IMR-90 (cell line): ENCODE results near the gene BNIP5. TPM values are rescaled to one million over a fixed set of nuclear protein-coding genes. Genes with fewer than 3 reads are reported as not detected.
A peak's percentile ranks its signal among the peaks of the same experiment; 100 is the strongest.

Source experiments
- ATAC-seq: fragments of 200-7000 bp; cut with Tn5 transposase; 2 replicates; pipeline ENCODE4 v1.9.1; 2020; ENCODE audit warnings: low read depth, mild to moderate bottlenecking, moderate library complexity
- Bru-seq: library from RNA; stranded (reverse); fragments of 400-500 nt; gene quantifications from one replicate; lab custom pipeline; 2021; lab: Mats Ljungman, UMichigan
- BruChase-seq, 2 experiments: library from RNA; stranded (reverse); fragments of 400-500 nt; gene quantifications; one replicate each; lab custom pipeline; 2021; lab: Mats Ljungman, UMichigan
- BruUV-seq: library from RNA; stranded (reverse); fragments of 400-500 nt; replicated peaks from 2 replicates; lab custom pipeline; 2021; lab: Mats Ljungman, UMichigan
- CTCF ChIA-PET: fragments of 300-600 bp; formaldehyde crosslinking; extraction: SDS; loops from one replicate; lab custom pipeline; 2021; ENCODE audit warnings: antibody characterized with exemption; lab: Yijun Ruan, JAX
- POLR2A ChIA-PET: fragments of 300-600 bp; sonication (Branson Sonifier 250); formaldehyde crosslinking; loops from one replicate; lab custom pipeline; 2022; ENCODE audit warnings: antibody characterized with exemption; ENCODE audit not compliant: unreplicated experiment; lab: Charles Lee
- DNase-seq: peaks from one replicate; pipeline ENCODE4 v3.0.0; 2013
- H2AFZ ChIP-seq: replicated peaks from 2 replicates; pipeline ENCODE3; 2013; ENCODE audit warnings: low read length, mild to moderate bottlenecking; ENCODE audit not compliant: poor library complexity
- H2AK5ac ChIP-seq: 2 replicates; pipeline ENCODE4 v1.6.1; 2013; ENCODE audit warnings: low read depth, low read length, inconsistent platforms
- H2AK9ac ChIP-seq: replicated peaks from 2 replicates; pipeline ENCODE3; 2013; ENCODE audit warnings: mild to moderate bottlenecking, low read depth, low read length, moderate library complexity; ENCODE audit not compliant: poor library complexity
- H2BK120ac ChIP-seq: 2 replicates; pipeline ENCODE4 v1.6.1; 2013; ENCODE audit warnings: low read depth, low read length, inconsistent platforms
- H2BK15ac ChIP-seq: 3 replicates; pipeline ENCODE4 v1.6.1; 2013; ENCODE audit warnings: low read depth, low read length, inconsistent platforms
- H2BK20ac ChIP-seq: 2 replicates; pipeline ENCODE4 v1.6.1; 2013; ENCODE audit warnings: low read depth, mild to moderate bottlenecking, inconsistent platforms, low read length, moderate library complexity
- H2BK5ac ChIP-seq: 2 replicates; pipeline ENCODE4 v1.6.1; 2013; ENCODE audit warnings: mild to moderate bottlenecking, low read depth, low read length, inconsistent platforms; ENCODE audit not compliant: poor library complexity, severe bottlenecking
- H3K14ac ChIP-seq: replicated peaks from 2 replicates; pipeline ENCODE4 v1.6.1; 2013; ENCODE audit warnings: low read depth, low read length, inconsistent platforms
- H3K18ac ChIP-seq: 2 replicates; pipeline ENCODE4 v1.6.1; 2013; ENCODE audit warnings: low read depth, low read length, control low read depth
- H3K23ac ChIP-seq: 2 replicates; pipeline ENCODE4 v1.6.1; 2013; ENCODE audit warnings: low read depth, low read length, inconsistent platforms
- H3K27ac ChIP-seq: 2 replicates; pipeline ENCODE4 v1.5.1; 2013; ENCODE audit warnings: mild to moderate bottlenecking, control low read depth, low read length; ENCODE audit not compliant: insufficient read depth
- H3K27me3 ChIP-seq: 2 replicates; pipeline ENCODE4 v1.6.1; 2013; ENCODE audit warnings: low read length; ENCODE audit not compliant: control insufficient read depth, insufficient read depth
- H3K36me3 ChIP-seq: 2 replicates; pipeline ENCODE4 v1.6.1; 2013; ENCODE audit warnings: low read length, mixed read lengths; ENCODE audit not compliant: control insufficient read depth, insufficient read depth
- H3K4ac ChIP-seq: 2 replicates; pipeline ENCODE4 v1.6.1; 2013; ENCODE audit warnings: low read depth, low read length, inconsistent platforms
- H3K4me1 ChIP-seq: 2 replicates; pipeline ENCODE4 v1.6.1; 2013; ENCODE audit warnings: low read length, mixed read lengths; ENCODE audit not compliant: control insufficient read depth, insufficient read depth
- H3K4me2 ChIP-seq: 2 replicates; pipeline ENCODE4 v1.6.1; 2013; ENCODE audit warnings: low read depth, mild to moderate bottlenecking, control low read depth, low read length, moderate library complexity
- H3K4me3 ChIP-seq: 2 replicates; pipeline ENCODE4 v1.5.1; 2013; ENCODE audit warnings: low read depth, mild to moderate bottlenecking, control low read depth, low read length, moderate library complexity; ENCODE audit not compliant: insufficient read depth
- H3K56ac ChIP-seq: 2 replicates; pipeline ENCODE4 v1.6.1; 2013; ENCODE audit warnings: low read length, inconsistent platforms; ENCODE audit not compliant: insufficient read depth; ENCODE audit errors: extremely low read depth
- H3K79me1 ChIP-seq, 2 experiments: 2 replicates each; pipeline ENCODE4 v1.6.1; 2013; ENCODE audit warnings: low read length in 2 of 2, inconsistent platforms in 1 of 2, low read depth in 1 of 2
- H3K9ac ChIP-seq: 2 replicates; pipeline ENCODE4 v1.6.1; 2013; ENCODE audit warnings: low read depth, low read length, control low read depth
- H3K9me1 ChIP-seq: 2 replicates; pipeline ENCODE4 v1.6.1; 2013; ENCODE audit warnings: low read length, inconsistent platforms; ENCODE audit not compliant: insufficient read depth
- H3K9me3 ChIP-seq: 2 replicates; pipeline ENCODE4 v1.6.1; 2013; ENCODE audit warnings: low read length; ENCODE audit not compliant: control insufficient read depth, insufficient read depth
- H4K20me1 ChIP-seq: 2 replicates; pipeline ENCODE4 v1.6.1; 2013; ENCODE audit warnings: low read length, inconsistent platforms; ENCODE audit not compliant: insufficient read depth
- H4K5ac ChIP-seq: 2 replicates; pipeline ENCODE4 v1.6.1; 2013; ENCODE audit warnings: mild to moderate bottlenecking, low read depth, low read length, control low read depth
- H4K8ac ChIP-seq, 2 experiments: 2 replicates each; pipeline ENCODE4 v1.6.1; 2013; ENCODE audit warnings: low read depth in 2 of 2, low read length in 2 of 2, control low read depth in 1 of 2, inconsistent platforms in 1 of 2
- H4K91ac ChIP-seq: 2 replicates; pipeline ENCODE4 v1.6.1; 2013; ENCODE audit warnings: low read depth, low read length, inconsistent platforms; ENCODE audit not compliant: insufficient read depth
- CEBPB ChIP-seq: IDR thresholded peaks from 2 replicates; pipeline ENCODE4 v1.6.1; 2012; ENCODE audit warnings: low read depth, low read length, improper control_type of control experiment
- CHD1 ChIP-seq: IDR thresholded peaks from 2 replicates; pipeline ENCODE4 v1.6.1; 2012; ENCODE audit warnings: low read depth, low read length, improper control_type of control experiment
- MAFK ChIP-seq: IDR thresholded peaks from 2 replicates; pipeline ENCODE4 v1.6.1; 2012; ENCODE audit warnings: low read depth, low read length, improper control_type of control experiment
- MXI1 ChIP-seq: IDR thresholded peaks from 2 replicates; pipeline ENCODE4 v1.6.1; 2012; ENCODE audit warnings: low read depth, mild to moderate bottlenecking, low read length, moderate library complexity, borderline replicate concordance
- POLR2A ChIP-seq: IDR thresholded peaks from 2 replicates; pipeline ENCODE4 v1.6.1; 2012; ENCODE audit warnings: mild to moderate bottlenecking, low read depth, low read length
- RAD21 ChIP-seq: IDR thresholded peaks from 2 replicates; pipeline ENCODE4 v1.6.1; 2012; ENCODE audit warnings: low read length, improper control_type of control experiment
- SMC3 ChIP-seq: fragments of 150-350 bp; IDR thresholded peaks from 2 replicates; pipeline ENCODE4 v1.6.1; 2016; ENCODE audit warnings: low read depth, mild to moderate bottlenecking, antibody characterized with exemption, low read length, moderate library complexity
- USF2 ChIP-seq: fragments of 150-350 bp; IDR thresholded peaks from 2 replicates; pipeline ENCODE4 v1.6.1; 2017; ENCODE audit warnings: mild to moderate bottlenecking, antibody characterized with exemption, low read length, low read depth
- WGBS, 2 experiments: methylation state at CpG; one replicate each; pipeline versions ENCODE4 v1.1.5 to v1.1.7; 2013; ENCODE audit warnings: missing lambda C conversion rate in 2 of 2; ENCODE audit not compliant: insufficient read length in 1 of 2; ENCODE audit errors: extremely low coverage in 2 of 2; 5-methylcytosine and 5-hydroxymethylcytosine counted together
- dilution Hi-C: fragments of 300-500 bp; cut with HindIII; formaldehyde crosslinking; loops from one replicate; pipeline ENCODE4 v1.14.3; 2018; ENCODE audit warnings: low sequenced_read_pairs; ENCODE audit not compliant: unreplicated experiment
- in situ Hi-C: fragments of 300-500 bp; cut with MboI; formaldehyde crosslinking; loops from 3 replicates; pipeline ENCODE4 v1.14.3; 2019; ENCODE audit warnings: low sequenced_read_pairs, inconsistent platforms, mixed read lengths
- intact Hi-C: fragments of 100-400 bp; cut with micrococcal nuclease; formaldehyde crosslinking; loops from 2 replicates; pipeline ENCODE4 v1.10.0; 2022
- long read RNA-seq: library from polyadenylated mRNA; unstranded; transcript quantifications from one replicate; pipeline ENCODE4 v2.0.0, GENCODE V29; 2021; ENCODE audit not compliant: unreplicated experiment
- polyA plus RNA-seq, 3 experiments: library from polyadenylated mRNA; depleted of rRNA; stranded (reverse); fragments of >200 nt; gene quantifications; 2 replicates each; pipeline ENCODE4 v1.2.3, GENCODE V29; 2012; ENCODE audit warnings: low replicate concordance in 1 of 3
- total RNA-seq: library from RNA; depleted of rRNA; stranded (reverse); fragments of >200 nt; gene quantifications from 2 replicates; pipeline ENCODE4 v1.2.3, GENCODE V29; 2012; rRNA removed

BNIP5 gene
- total RNA-seq, result not detected in 2 replicates
- not detected in 2 replicates for polyA plus RNA-seq (2012; rRNA removed)
- not detected in 2 replicates for polyA plus RNA-seq (2012; cell fraction: cytosol; rRNA removed)
- not detected in 2 replicates for polyA plus RNA-seq (2012; cell fraction: nucleus; rRNA removed; ENCODE audit: low replicate concordance)
- Bru-seq, nascent RNA, result percentile 5 among the genes with signal in this experiment
- not detected for BruChase-seq, experiment 1, labeled RNA remaining after a 6-hour chase
- BruChase-seq, experiment 2, labeled RNA remaining after a 2-hour chase, result not detected
- long read RNA-seq, result 0 reads

GRCh38 chr6:36336779-36337241, at the start of gene BNIP5:
Gene BNIP5, minus strand, starts transcription at chr6:36336888. Its CDS starts 6,198 bp downstream, at chr6:36330690.
- H2BK120ac ChIP-seq, result no peak within 1 kb of the TSS
- POLR2A ChIA-PET, result no interaction called here
- H3K9ac ChIP-seq, result no peak within 1 kb of the TSS
- H3K27me3 ChIP-seq, result peaks cover 75% of the 10 kb centered on the region
- H4K5ac ChIP-seq, result no peak within 1 kb of the TSS
- no peak within 1 kb of the TSS for H3K18ac ChIP-seq
- dilution Hi-C loops, result no loop called here
- in situ Hi-C loops, result no loop called here
- no peak within 1 kb of the TSS for H4K8ac ChIP-seq
- H2BK5ac ChIP-seq, result no peak within 1 kb of the TSS
- H3K56ac ChIP-seq, result no peak within 1 kb of the TSS
- no peaks in the 10 kb centered on the region; the same call in 1 of the 2 replicates for H3K9me3 ChIP-seq
- no peak for ATAC-seq
- H2AK9ac ChIP-seq, result no peak within 1 kb of the TSS
- H3K4me1 ChIP-seq, result no peaks in the 10 kb centered on the region
- no peak within 1 kb of the TSS for H2AFZ ChIP-seq
- 0 out of 2 replicates have a peak, but pooled peaks cover 6% of the 10 kb centered on the region for H3K9me1 ChIP-seq
- no peaks in the 10 kb centered on the region for H4K20me1 ChIP-seq
- H2BK20ac ChIP-seq, result no peak within 1 kb of the TSS
- no peak within 1 kb of the TSS for H2AK5ac ChIP-seq
- intact Hi-C loops, result no loop called here
- no peak within 1 kb of the TSS for H3K4me2 ChIP-seq
- no peak within 1 kb of the TSS for H3K4ac ChIP-seq
- BruUV-seq, result no TSS peak
- no peak within 1 kb of the TSS for H3K4me3 ChIP-seq
- no peak within 1 kb of the TSS for H3K23ac ChIP-seq
- TF ChIP-seq CEBPB (no peak), MXI1 (no peak), RAD21 (no peak), POLR2A (no peak), MAFK (no peak), USF2 (no peak), SMC3 (no peak), CHD1 (no peak)
- no peak within 1 kb of the TSS for H3K27ac ChIP-seq
- WGBS, 2 experiments, result 80% methylated on average over 1 of the region's 3 CpGs; no CpG with 5 or more reads in 1 of the 2 experiments
- CTCF ChIA-PET, result no interaction called here
- no peaks in the 10 kb centered on the region for H3K79me1 ChIP-seq
- H4K91ac ChIP-seq, result no peak within 1 kb of the TSS
- no peak within 1 kb of the TSS for H2BK15ac ChIP-seq
- H3K36me3 ChIP-seq, result no peaks in the 10 kb centered on the region
- DNase-seq, result no peak
- no peak within 1 kb of the TSS for H3K14ac ChIP-seq
